H1 (cell line): ENCODE measurements around the gene USP54. TPM values are rescaled to one million over a fixed set of nuclear protein-coding genes. Genes with fewer than 3 reads are reported as not detected.

ENCODE experiments used
- CTCF ChIA-PET: fragments of 300-600 bp; sonication (Branson Sonifier 250); formaldehyde crosslinking; loops from one replicate; lab custom pipeline; 2021; ENCODE audit not compliant: partially characterized antibody; lab: Charles Lee
- POLR2A ChIA-PET: fragments of 300-600 bp; sonication (Branson Sonifier 250); formaldehyde crosslinking; loops from one replicate; lab custom pipeline; 2021; ENCODE audit warnings: inconsistent platforms; ENCODE audit not compliant: partially characterized antibody; lab: Charles Lee
- DNase-seq, 2 experiments: peaks; one replicate each; pipeline versions ENCODE4 v3.0.0 to v3.0.0-alpha.2; 2010 to 2022; ENCODE audit warnings: low spot score in 2 of 2, low read depth in 1 of 2, mixed read lengths in 1 of 2
- FAIRE-seq: peaks from 2 replicates; lab custom pipeline; 2011; peaks lifted over from hg19 to GRCh38; lab: Jason Lieb, UNC
- H2AFZ ChIP-seq: 2 replicates; pipeline ENCODE4 v1.8.1; 2012; ENCODE audit warnings: low read length, inconsistent platforms
- H2AK5ac ChIP-seq: 2 replicates; pipeline ENCODE4 v1.6.1; 2013; ENCODE audit warnings: low read depth, low read length
- H2BK120ac ChIP-seq: replicated peaks from 2 replicates; pipeline ENCODE3; 2013; ENCODE audit warnings: low read depth, low read length, inconsistent platforms
- H2BK12ac ChIP-seq: 2 replicates; pipeline ENCODE4 v1.6.1; 2013; ENCODE audit warnings: low read depth, low read length
- H2BK15ac ChIP-seq: 2 replicates; pipeline ENCODE4 v1.6.1; 2013; ENCODE audit warnings: low read length
- H2BK20ac ChIP-seq: 2 replicates; pipeline ENCODE4 v1.6.1; 2013; ENCODE audit warnings: low read length
- H2BK5ac ChIP-seq: 2 replicates; pipeline ENCODE4 v1.6.1; 2013; ENCODE audit warnings: low read depth, low read length
- H3K14ac ChIP-seq: 2 replicates; pipeline ENCODE4 v1.6.1; 2013; ENCODE audit warnings: inconsistent platforms; ENCODE audit not compliant: insufficient read length
- H3K18ac ChIP-seq: 2 replicates; pipeline ENCODE4 v1.6.1; 2013; ENCODE audit warnings: low read length; ENCODE audit errors: extremely low read depth
- H3K23ac ChIP-seq: 2 replicates; pipeline ENCODE4 v1.6.1; 2013; ENCODE audit warnings: inconsistent platforms; ENCODE audit not compliant: insufficient read length
- H3K23me2 ChIP-seq: 2 replicates; pipeline ENCODE4 v1.6.1; 2013; ENCODE audit warnings: low read depth, low read length
- H3K27ac ChIP-seq: 2 replicates; pipeline ENCODE4 v1.6.1; 2011; ENCODE audit warnings: low read depth, low read length, inconsistent platforms
- H3K27me3 ChIP-seq, 4 experiments: replicated peaks in 1 of 4; 1 replicate in 1 of 4; 2 replicates in 3 of 4; pipeline versions ENCODE4 v1.6.1 to v1.8.1; 2011 to 2013; ENCODE audit warnings: low read length in 3 of 4, mild to moderate bottlenecking in 3 of 4, inconsistent platforms in 2 of 4, mixed read lengths in 2 of 4, moderate library complexity in 1 of 4; ENCODE audit not compliant: control insufficient read depth in 3 of 4, insufficient read depth in 3 of 4; ENCODE audit errors: extremely low read depth in 1 of 4
- H3K36me3 ChIP-seq, 4 experiments: 2 replicates each; pipeline versions ENCODE4 v1.6.1 to v1.8.1; 2011 to 2013; ENCODE audit warnings: mild to moderate bottlenecking in 4 of 4, low read length in 3 of 4, moderate library complexity in 2 of 4, control low read depth in 1 of 4, inconsistent platforms in 1 of 4; ENCODE audit not compliant: insufficient read depth in 4 of 4, control insufficient read depth in 2 of 4
- H3K4ac ChIP-seq: replicated peaks from 2 replicates; pipeline ENCODE3; 2013; ENCODE audit warnings: low read length, low read depth, mixed read lengths, inconsistent platforms; ENCODE audit not compliant: insufficient read length
- H3K4me1 ChIP-seq, 4 experiments: replicated peaks in 1 of 4; 1 replicate in 1 of 4; 2 replicates in 3 of 4; pipeline versions ENCODE4 v1.6.1 to v1.8.1; 2011 to 2013; ENCODE audit warnings: low read length in 3 of 4, inconsistent platforms in 2 of 4, mixed read lengths in 1 of 4; ENCODE audit not compliant: insufficient read depth in 4 of 4, control insufficient read depth in 3 of 4
- H3K4me2 ChIP-seq, 2 experiments: 2 replicates each; pipeline versions ENCODE4 v1.6.1 to v1.8.1; 2011 to 2013; ENCODE audit warnings: low read depth in 2 of 2, low read length in 2 of 2, control low read depth in 1 of 2, inconsistent platforms in 1 of 2, mild to moderate bottlenecking in 1 of 2; ENCODE audit not compliant: insufficient read depth in 1 of 2
- H3K4me3 ChIP-seq, 4 experiments: fragments of 200-600, 300-600 bp in 1 of 4; sonication (generic), shearing (Covaris generic), sonication (Bioruptor Twin) in 1 of 4; 2 replicates each; pipeline versions ENCODE4 v1.5.1 to v1.8.1; 2011 to 2016; ENCODE audit warnings: low read length in 4 of 4, low read depth in 3 of 4, control low read depth in 2 of 4, inconsistent platforms in 2 of 4, mild to moderate bottlenecking in 2 of 4, mixed read lengths in 1 of 4, moderate library complexity in 1 of 4; ENCODE audit not compliant: insufficient read depth in 2 of 4; ENCODE audit errors: extremely low read depth in 1 of 4
- H3K56ac ChIP-seq: replicated peaks from 2 replicates; pipeline ENCODE3; 2013; ENCODE audit warnings: low read depth, mild to moderate bottlenecking, mixed read lengths, low read length, inconsistent platforms; ENCODE audit not compliant: insufficient read length
- H3K79me1 ChIP-seq: 2 replicates; pipeline ENCODE4 v1.6.1; 2013; ENCODE audit warnings: low read depth, low read length, control low read depth
- H3K79me2 ChIP-seq, 2 experiments: 2 replicates each; pipeline versions ENCODE4 v1.6.1 to v1.8.1; 2012 to 2013; ENCODE audit warnings: low read length in 2 of 2, mild to moderate bottlenecking in 2 of 2, inconsistent platforms in 1 of 2; ENCODE audit not compliant: insufficient read depth in 2 of 2, control insufficient read depth in 1 of 2
- H3K9ac ChIP-seq, 4 experiments: replicated peaks in 1 of 4; 1 replicate in 1 of 4; 2 replicates in 3 of 4; pipeline versions ENCODE4 v1.6.1 to v1.8.1; 2011 to 2013; ENCODE audit warnings: low read depth in 3 of 4, low read length in 3 of 4, control low read depth in 2 of 4, mild to moderate bottlenecking in 2 of 4, moderate library complexity in 2 of 4, inconsistent platforms in 1 of 4; ENCODE audit errors: extremely low read depth in 1 of 4
- H3K9me3 ChIP-seq, 2 experiments: 2 replicates each; pipeline versions ENCODE4 v1.6.1 to v1.8.1; 2012 to 2013; ENCODE audit warnings: mild to moderate bottlenecking in 2 of 2, moderate library complexity in 2 of 2, control low read depth in 1 of 2, inconsistent platforms in 1 of 2, low read depth in 1 of 2, low read length in 1 of 2, mixed read lengths in 1 of 2; ENCODE audit not compliant: insufficient read depth in 2 of 2
- H4K20me1 ChIP-seq, 2 experiments: replicated peaks in 1 of 2; 2 replicates each; pipeline versions ENCODE3 to v1.8.1; 2011 to 2013; ENCODE audit warnings: inconsistent platforms in 2 of 2, low read length in 2 of 2, mild to moderate bottlenecking in 1 of 2; ENCODE audit not compliant: insufficient read depth in 2 of 2, control insufficient read depth in 1 of 2
- H4K5ac ChIP-seq: 2 replicates; pipeline ENCODE4 v1.6.1; 2013; ENCODE audit warnings: low read length, low read depth, mixed read lengths, inconsistent platforms; ENCODE audit not compliant: insufficient read length
- H4K8ac ChIP-seq: 2 replicates; pipeline ENCODE4 v1.8.0; 2013; ENCODE audit warnings: mild to moderate bottlenecking, moderate library complexity, low read length, inconsistent platforms; ENCODE audit not compliant: insufficient read depth; ENCODE audit errors: extremely low read depth
- H4K91ac ChIP-seq: replicated peaks from 2 replicates; pipeline ENCODE3; 2013; ENCODE audit warnings: low read length, mixed read lengths, inconsistent platforms; ENCODE audit not compliant: insufficient read length
- BACH1 ChIP-seq: IDR thresholded peaks from 2 replicates; pipeline ENCODE4 v1.6.1; 2012; ENCODE audit warnings: low read length, improper control_type of control experiment
- EGR1 ChIP-seq: IDR thresholded peaks from 2 replicates; pipeline ENCODE4 v1.6.1; 2011; ENCODE audit warnings: low read depth, low read length, borderline replicate concordance
- HDAC6 ChIP-seq: IDR thresholded peaks from one replicate; pipeline ENCODE4 v1.7.1; 2012; ENCODE audit warnings: low read depth, mild to moderate bottlenecking, inconsistent platforms, low read length, moderate library complexity
- JUND ChIP-seq: IDR thresholded peaks from 2 replicates; pipeline ENCODE4 v1.6.1; 2011; ENCODE audit warnings: mild to moderate bottlenecking, improper control_type of control experiment, low read length
- KDM5A ChIP-seq: fragments of 200-600 bp; IDR thresholded peaks from 2 replicates; pipeline ENCODE4 v1.7.1; 2012; ENCODE audit warnings: mild to moderate bottlenecking, low read length, inconsistent platforms, mixed read lengths
- NRF1 ChIP-seq: IDR thresholded peaks from 2 replicates; pipeline ENCODE4 v1.6.1; 2011; ENCODE audit warnings: mild to moderate bottlenecking, low read depth, low read length, improper control_type of control experiment
- RNF2 ChIP-seq: fragments of 200-900, 300-1000 bp; sonication (generic); IDR thresholded peaks from 2 replicates; pipeline ENCODE4 v1.7.1; 2016; ENCODE audit warnings: borderline replicate concordance, low read depth, mild to moderate bottlenecking, antibody characterized with exemption, low read length; ENCODE audit not compliant: poor library complexity, severe bottlenecking; ENCODE audit errors: missing control alignments
- SIN3A ChIP-seq, 2 experiments: IDR thresholded peaks in 1 of 2; conservative IDR thresholded peaks in 1 of 2; 2 replicates each; pipeline ENCODE4 v1.6.1; 2011 to 2012; ENCODE audit warnings: low read length in 2 of 2, improper control_type of control experiment in 1 of 2, low read depth in 1 of 2, mild to moderate bottlenecking in 1 of 2
- SP1 ChIP-seq: IDR thresholded peaks from 2 replicates; pipeline ENCODE4 v1.6.1; 2011; ENCODE audit warnings: low read depth, low read length
- SP4 ChIP-seq: IDR thresholded peaks from 2 replicates; pipeline ENCODE4 v1.6.1; 2012; ENCODE audit warnings: low read length, inconsistent platforms
- TAF1 ChIP-seq: IDR thresholded peaks from 2 replicates; pipeline ENCODE4 v1.6.1; 2011; ENCODE audit warnings: mild to moderate bottlenecking, low read depth, low read length
- WGBS, 2 experiments: shearing (Covaris generic) in 1 of 2; methylation state at CpG; one replicate each; pipeline versions ENCODE4 v1.1.6 to v1.1.7; 2013 to 2015; ENCODE audit warnings: low lambda C conversion rate in 2 of 2, mixed read lengths in 2 of 2, inconsistent platforms in 1 of 2, low coverage in 1 of 2, missing lambda C conversion rate in 1 of 2; ENCODE audit not compliant: insufficient replicate concordance in 2 of 2, insufficient coverage in 1 of 2, insufficient read length in 1 of 2; ENCODE audit errors: extremely low coverage in 1 of 2, missing lambda C conversion rate in 1 of 2; 5-methylcytosine and 5-hydroxymethylcytosine counted together
- polyA plus RNA-seq, 7 experiments: library from polyadenylated mRNA; depleted of rRNA in 3 of 7; stranded (reverse) in 5 of 7; unstranded in 2 of 7; fragments of >200 nt in 5 of 7; fragments of 200-250 nt in 2 of 7; gene quantifications; 1 replicate in 5 of 7; 2 replicates in 1 of 7; 4 replicates in 1 of 7; pipeline versions ENCODE4 v1.2.1 to v1.2.3, GENCODE V29; 2011 to 2013; ENCODE audit warnings: missing spikeins in 2 of 7, mixed read lengths in 2 of 7
- total RNA-seq: library from RNA; stranded (reverse); fragmentation: NEBNext Ultra II Directional; extraction: Animal tissue kit (Norgen Biotek cat#: 25700); gene quantifications from 2 replicates; pipeline ENCODE4 v1.2.1, GENCODE V29; 2021
- TF ChIP-seq, protein P1 (sequence below): IDR thresholded peaks from 2 replicates; pipeline ENCODE4 v1.6.1; 2012; ENCODE audit warnings: inconsistent platforms

Gene USP54
- total and polyA plus RNA-seq, 2 of the 8 experiments (the other 6 are each of a cell fraction or from before 2014, with no cell fraction given): 46.2 to 65.6 TPM

DNA sequence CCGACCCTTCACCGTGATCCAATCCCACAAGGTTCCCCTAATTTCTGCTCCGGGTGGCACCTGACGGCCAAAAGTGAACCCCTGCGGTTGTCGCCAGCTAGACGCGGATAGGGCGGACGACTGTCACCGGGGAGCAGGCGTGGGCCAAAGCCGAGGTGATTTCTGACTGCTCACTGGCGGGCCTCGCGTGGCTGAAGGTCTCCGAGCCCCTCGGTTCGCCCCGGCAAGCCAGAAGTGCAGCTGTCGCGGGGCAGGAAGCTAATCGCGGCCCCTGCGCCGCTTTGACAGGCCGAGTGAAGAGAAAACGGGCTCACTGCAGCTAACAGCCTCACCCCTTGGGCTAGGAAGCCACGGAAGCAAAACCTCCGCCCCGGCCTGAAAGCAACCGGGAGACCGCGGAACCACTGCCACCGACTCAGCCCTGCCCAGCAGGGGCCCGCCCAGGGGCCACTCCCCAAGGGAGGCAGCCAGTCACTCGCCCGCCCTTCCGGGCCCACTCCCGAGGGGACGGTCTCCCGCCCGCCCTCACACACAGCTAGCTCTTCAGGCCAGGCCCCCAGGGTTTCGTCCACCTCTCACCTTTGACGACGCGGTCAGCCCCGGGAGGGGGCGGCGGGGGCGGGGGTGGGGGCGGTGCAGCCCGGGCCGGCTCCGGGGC is 95.8 kb downstream of the USP54 start:
- H2BK15ac ChIP-seq: no peak overlapping the region
- H4K91ac ChIP-seq: no peak overlapping the region
- peaks cover 0 to 44% of the 10 kb centered on the region in 2 experiments; a peak in 3 of 4 replicates for H3K79me2 ChIP-seq
- H3K27me3 ChIP-seq: no peaks in the 10 kb centered on the region
- H2BK20ac ChIP-seq: no peak overlapping the region
- no peak overlapping the region for H2BK12ac ChIP-seq
- peak overlapping the region; percentile 59 to 82 for H3K4me2 ChIP-seq
- H2BK120ac ChIP-seq: no peak overlapping the region
- peak overlapping the region; percentile 51 for H3K56ac ChIP-seq
- FAIRE-seq (no peak), DNase-seq (peak; percentile 21 to 74)
- no peaks in the 10 kb centered on the region for H3K79me1 ChIP-seq
- peak overlapping the region; percentile 70 to 97 (median 84) for H3K4me3 ChIP-seq
- peaks cover 4 to 5% (median 4%) of the 10 kb centered on the region in 4 experiments; a peak in 6 of 7 replicates for H3K4me1 ChIP-seq
- no peak overlapping the region for H2BK5ac ChIP-seq
- no peak overlapping the region; the same call in 1 of the 2 replicates for H2AFZ ChIP-seq
- 1% methylated on average over 35 of the region's 55 CpGs; no CpG with 5 or more reads in 1 of the 2 experiments for WGBS, 2 experiments
- CTCF ChIA-PET: interaction anchor here (0.6 kb wide), 1 partner anchor 532 kb away, joined by 4 read pairs; no protein-coding TSS in a partner anchor
- POLR2A ChIA-PET: interaction anchor here (0.8 to 3.3 kb wide), 12 partner anchors 9 to 249 kb away, joined by 3 to 12 read pairs (median 6); partner anchors contain the start of genes ANXA7 and DNAJC9
- H4K5ac ChIP-seq: peak overlapping the region; percentile 62
- peaks cover 9 to 19% (median 14%) of the 10 kb centered on the region in 4 experiments; a peak in 5 of 8 replicates for H3K36me3 ChIP-seq
- peak overlapping the region; percentile 65; the same call in 1 of the 2 replicates for H3K18ac ChIP-seq
- H4K20me1 ChIP-seq: no peaks in the 10 kb centered on the region
- H3K9me3 ChIP-seq: no peaks in the 10 kb centered on the region
- peak overlapping the region; percentile 45 for H4K8ac ChIP-seq
- 0 out of 2 replicates have a peak overlapping the region, but pooled peaks have one; percentile 71 for H3K27ac ChIP-seq
- H2AK5ac ChIP-seq: no peak overlapping the region
- H3K4ac ChIP-seq: no peak overlapping the region
- peak overlapping the region; percentile 37 to 75 (median 54) for H3K9ac ChIP-seq
- H3K23ac ChIP-seq: no peak overlapping the region
- H3K14ac ChIP-seq: no peak overlapping the region
- H3K23me2 ChIP-seq: no peaks in the 10 kb centered on the region; the same call in 1 of the 2 replicates
- TF ChIP-seq SP1: no peak
- no peak for TF ChIP-seq KDM5A
- TF ChIP-seq BACH1: no peak
- TF ChIP-seq NRF1: no peak
- TF ChIP-seq, protein P1, sequence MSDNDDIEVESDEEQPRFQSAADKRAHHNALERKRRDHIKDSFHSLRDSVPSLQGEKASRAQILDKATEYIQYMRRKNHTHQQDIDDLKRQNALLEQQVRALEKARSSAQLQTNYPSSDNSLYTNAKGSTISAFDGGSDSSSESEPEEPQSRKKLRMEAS: no peak
- no peak for TF ChIP-seq JUND
- TF ChIP-seq EGR1: no peak
- no peak for TF ChIP-seq HDAC6
- no peak for TF ChIP-seq RNF2
- TF ChIP-seq SIN3A (conservative IDR thresholded peaks at IDR 0.05 in 1 of 2, IDR thresholded peaks at IDR 0.05 in 1 of 2; ENCODE audit: low read depth in 1 of 2, low read length in 2 of 2): peak; percentile 63 to 70; a peak in 3 of 4 replicates
- 0 out of 2 replicates have a peak, but pooled peaks have one; percentile 42 for TF ChIP-seq TAF1
- TF ChIP-seq SP4: 0 out of 2 replicates have a peak, but pooled peaks have one; percentile 2
